Measurements from ENCODE around the gene HLA-DMB. TPM values are rescaled to one million over a fixed set of nuclear protein-coding genes. Genes with fewer than 3 reads are reported as not detected.

The HLA-DMB gene
- total RNA-seq, 2 experiments from 2014 or later: 3.5 to 3.6 TPM

- H3K9me3 Mint-ChIP-seq: no peaks in the 10 kb centered on the region
- intact Hi-C loops (cut with micrococcal nuclease): no loop called here
- DNase-seq (peak; percentile 60), ATAC-seq (no peak)
- peaks cover 26% of the 10 kb centered on the region for H3K4me1 Mint-ChIP-seq (ENCODE audit: low read depth)
- POLR2A ChIA-PET: interaction anchor here (0.7 to 30.4 kb wide), 44 partner anchors 5 to 1309 kb away, joined by 3 to 852 read pairs (median 5); partner anchors contain the start of genes B3GALT4, BRD2, FKBPL and GPSM3
- H3K4me3 Mint-ChIP-seq: peak overlapping the region; percentile 95
- TF ChIP-seq CTCF (IDR thresholded peaks at IDR 0.05): no peak
- no peaks in the 10 kb centered on the region for H3K27me3 Mint-ChIP-seq
- CTCF ChIA-PET: interaction anchor here (1.0 to 17.0 kb wide), 15 partner anchors 10 to 299 kb away, joined by 3 to 246 read pairs (median 6); partner anchors contain the start of genes HLA-DMA, PSMB9, RPS18 and TAP1
- H3K36me3 Mint-ChIP-seq (ENCODE audit: low read depth): peaks cover 84% of the 10 kb centered on the region
- peak overlapping the region; percentile 99 for H3K27ac Mint-ChIP-seq
These were observed 31.7 kb upstream of the HLA-DMB start for GRCh38 chr6:32972353-32973143.

- Mint-ChIP-seq H3K9me3 (no peaks in the 10 kb centered on the region), H3K4me1 (ENCODE audit: low read depth) (peaks cover 23% of the 10 kb centered on the region), H3K36me3 (ENCODE audit: low read depth) (peaks cover 76% of the 10 kb centered on the region), H3K4me3 (peak overlapping the region; percentile 95), H3K27ac (peak overlapping the region; percentile 99), H3K27me3 (no peaks in the 10 kb centered on the region)
- intact Hi-C loops (cut with micrococcal nuclease): loop anchor here (2.0 kb wide), 1 partner anchor 127 kb away; the partner anchor contains the start of gene PSMB8
- TF ChIP-seq CTCF (IDR thresholded peaks at IDR 0.05): no peak
- ATAC-seq (peak; percentile 38), DNase-seq (peak; percentile 100)
- POLR2A ChIA-PET: interaction anchor here (0.6 to 30.4 kb wide), 47 partner anchors 6 to 1308 kb away, joined by 3 to 852 read pairs (median 5); partner anchors contain the start of genes BRD2, FKBPL, GPSM3 and HLA-DMA
- CTCF ChIA-PET: interaction anchor here (1.1 to 17.0 kb wide), 14 partner anchors 9 to 300 kb away, joined by 3 to 246 read pairs (median 7); partner anchors contain the start of genes HLA-DMA, PSMB9, RPS18 and TAP1
These were observed 30.9 kb upstream of the HLA-DMB start for GRCh38 chr6:32971581-32972352.

- POLR2A ChIA-PET: interaction anchor here (0.8 to 30.4 kb wide), 24 partner anchors 6 to 562 kb away, joined by 3 to 852 read pairs (median 9); partner anchors contain the start of genes BRD2, HLA-DMA, HLA-DMB and HLA-DOA
- no peak for ATAC-seq
- CTCF ChIA-PET: interaction anchor here (1.0 to 17.0 kb wide), 13 partner anchors 8 to 301 kb away, joined by 3 to 246 read pairs (median 8); partner anchors contain the start of genes HLA-DMA, PSMB9, RPS18 and TAP1
- Mint-ChIP-seq H3K27ac (peak overlapping the region; percentile 99), H3K9me3 (no peaks in the 10 kb centered on the region), H3K4me1 (ENCODE audit: low read depth) (peaks cover 21% of the 10 kb centered on the region), H3K36me3 (ENCODE audit: low read depth) (peaks cover 71% of the 10 kb centered on the region), H3K4me3 (peak overlapping the region; percentile 95), H3K27me3 (no peaks in the 10 kb centered on the region)
- no peak for TF ChIP-seq CTCF (IDR thresholded peaks at IDR 0.05)
- no peak for DNase-seq
- intact Hi-C loops (cut with micrococcal nuclease): loop anchor here (2.0 kb wide), 1 partner anchor 126 kb away; the partner anchor contains the start of gene PSMB8
These were observed 30.4 kb upstream of the HLA-DMB start for GRCh38 chr6:32971242-32971580.

GRCh38 chr6:32970413-32971241, 29.8 kb upstream of the HLA-DMB start:
- ATAC-seq: peak; percentile 35
- TF ChIP-seq CTCF (IDR thresholded peaks at IDR 0.05): peak; percentile 3
- ChIA-PET POLR2A (interaction anchor here (0.7 to 30.4 kb wide), 19 partner anchors 7 to 301 kb away, joined by 3 to 852 read pairs (median 17); partner anchors contain the start of genes BRD2, HLA-DMA, HLA-DMB and HSD17B8), CTCF (interaction anchor here (1.0 to 17.0 kb wide), 9 partner anchors 15 to 132 kb away, joined by 4 to 246 read pairs (median 19); partner anchors contain the start of genes HLA-DMA, PSMB9, TAP1 and TAP2)
- H3K9me3 Mint-ChIP-seq: no peaks in the 10 kb centered on the region
- no peaks in the 10 kb centered on the region for H3K27me3 Mint-ChIP-seq
- intact Hi-C loops (cut with micrococcal nuclease): loop anchor here (2.0 kb wide), 1 partner anchor 126 kb away; the partner anchor contains the start of gene PSMB8
- peak; percentile 94 for DNase-seq
- peaks cover 20% of the 10 kb centered on the region for H3K4me1 Mint-ChIP-seq (ENCODE audit: low read depth)
- peaks cover 68% of the 10 kb centered on the region for H3K36me3 Mint-ChIP-seq (ENCODE audit: low read depth)
- H3K27ac Mint-ChIP-seq: peak overlapping the region; percentile 99
- H3K4me3 Mint-ChIP-seq: peak overlapping the region; percentile 95
